ENCODE results near the gene SPTBN1. TPM values are rescaled to one million over a fixed set of nuclear protein-coding genes. Genes with fewer than 3 reads are reported as not detected.

The SPTBN1 gene
- total and polyA plus RNA-seq, 9 of the 15 experiments (the other 6 are each of a cell fraction or from before 2014, with no cell fraction given) = 8.9 to 66.8 (median 31.4) TPM

DNA sequence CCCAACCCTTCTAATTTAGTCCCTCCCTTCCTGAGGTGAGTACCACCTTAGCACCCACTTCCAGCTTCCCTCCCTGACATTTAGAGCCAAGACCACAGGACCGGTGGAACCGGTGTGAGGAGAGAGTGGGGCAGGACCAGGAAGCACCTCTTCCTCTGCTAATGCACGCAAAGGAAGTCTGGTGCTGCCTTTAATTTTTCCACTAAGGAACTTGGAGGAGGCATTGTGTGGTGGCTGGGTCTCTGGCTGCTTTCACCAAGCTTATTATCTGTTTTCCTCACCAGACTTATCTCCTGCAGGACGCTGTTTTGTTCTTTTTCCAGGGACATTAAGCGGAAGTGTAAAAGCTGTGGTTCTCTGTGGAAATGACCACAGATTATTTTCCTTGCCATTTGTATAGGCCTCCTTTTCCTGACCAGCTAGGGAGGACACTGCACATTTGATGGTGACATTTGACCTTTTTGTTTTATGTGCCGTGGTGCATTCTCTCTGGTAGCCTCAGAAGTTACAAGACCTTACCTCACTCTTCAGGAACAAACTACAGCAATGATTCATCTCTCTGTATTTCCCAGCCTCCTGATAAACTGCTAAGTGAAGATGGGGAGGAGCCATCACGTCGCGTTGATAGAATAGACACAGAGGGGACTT is 39.8 kb upstream of the SPTBN1 start (continued):
- no peak for TF ChIP-seq PRPF4 (IDR thresholded peaks at IDR 0.05; ENCODE audit: insufficient read depth, low read depth, low read length, poor library complexity, severe bottlenecking)
- no peak for TF ChIP-seq HEY1 (CRISPR knock-in tag; IDR thresholded peaks at IDR 0.05; ENCODE audit: borderline replicate concordance)

GRCh38 chr2:54416938-54417337 is 39.2 kb upstream of the SPTBN1 start:
- no peaks in the 10 kb centered on the region for H3K79me2 ChIP-seq (ENCODE audit: control insufficient read depth, insufficient read depth, low read length)
- no peaks in the 10 kb centered on the region for H3K9me1 ChIP-seq (ENCODE audit: control insufficient read depth, insufficient read depth, low read length)
- H3K4me1 ChIP-seq (replicated peaks in 1 of 2; ENCODE audit: control insufficient read depth in 2 of 2, insufficient read depth in 2 of 2, low read length in 2 of 2) = peaks cover 0 to 10% of the 10 kb centered on the region in 2 experiments; a peak in 2 of 5 replicates
- POLR2A ChIA-PET = no interaction called here
- no peak overlapping the region for H3K4me3 ChIP-seq
- no peak overlapping the region for H3K27ac ChIP-seq (ENCODE audit: extremely low read depth, low read depth, low read length)
- DNase-seq (ENCODE audit: extremely low read depth in 1 of 4, low spot score in 3 of 4) (no peak), FAIRE-seq (no peak), ATAC-seq (no peak)
- H3K9ac ChIP-seq (ENCODE audit: insufficient read depth in 1 of 2, low read depth in 2 of 2, low read length in 2 of 2) = no peak overlapping the region
- 20% methylated on average over 1 of the region's 1 CpG for WGBS (ENCODE audit: insufficient coverage, low coverage, missing lambda C conversion rate)
- H4K20me1 ChIP-seq (replicated peaks; ENCODE audit: control insufficient read depth, insufficient read depth, low read length) = no peaks in the 10 kb centered on the region
- intact Hi-C loops (cut with micrococcal nuclease) = no loop called here
- BruUV-seq (replicated peaks) = no TSS peak
- no peaks in the 10 kb centered on the region for H3K27me3 ChIP-seq (ENCODE audit: control insufficient read depth in 2 of 2, insufficient read depth in 2 of 2, low read length in 2 of 2)
- no peaks in the 10 kb centered on the region for H3K36me3 ChIP-seq (ENCODE audit: control insufficient read depth, insufficient read depth, low read length)
- H3K4me2 ChIP-seq (ENCODE audit: insufficient read depth, low read length) = no peak overlapping the region
- H3K9me3 ChIP-seq (replicated peaks; ENCODE audit: control insufficient read depth, insufficient read depth, low read depth, low read length) = no peaks in the 10 kb centered on the region
- H2AFZ ChIP-seq (ENCODE audit: low read depth, low read length) = 0 out of 2 replicates have a peak overlapping the region, but pooled peaks have one; percentile 0
- CTCF ChIA-PET (ENCODE audit: low intra/inter-chr PET ratio) = no interaction called here
- in situ Hi-C loops (cut with MboI) = no loop called here
- TF ChIP-seq PCBP1 (IDR thresholded peaks at IDR 0.05; ENCODE audit: low read depth, low read length, poor library complexity, severe bottlenecking) = no peak
- 0 out of 2 replicates have a peak, but pooled peaks have one; percentile 35 for TF ChIP-seq OTX1 (CRISPR knock-in tag; IDR thresholded peaks at IDR 0.05)
- TF ChIP-seq NUFIP1 (IDR thresholded peaks at IDR 0.05; ENCODE audit: partially characterized antibody) = no peak
- TF ChIP-seq GATAD2B (IDR thresholded peaks at IDR 0.05; ENCODE audit: borderline replicate concordance) = no peak
- no peak for TF ChIP-seq ZNF76 (CRISPR knock-in tag; IDR thresholded peaks at IDR 0.05; ENCODE audit: borderline replicate concordance)
- no peak for TF ChIP-seq ARID3B (CRISPR knock-in tag; IDR thresholded peaks at IDR 0.05; ENCODE audit: borderline replicate concordance)
- TF ChIP-seq ZNF740 (CRISPR knock-in tag; IDR thresholded peaks at IDR 0.05) = no peak
- no peak for TF ChIP-seq ZNF740 (tag; IDR thresholded peaks at IDR 0.05)
- TF ChIP-seq ATF3 (IDR thresholded peaks at IDR 0.05) = no peak
- TF ChIP-seq ATF3 (CRISPR knock-in tag; conservative IDR thresholded peaks at IDR 0.05) = no peak
- TF ChIP-seq SRSF7 (optimal IDR thresholded peaks at IDR 0.05; ENCODE audit: low read depth, low read length) = no peak
- TF ChIP-seq CCNT2 (IDR thresholded peaks at IDR 0.05; ENCODE audit: borderline replicate concordance, extremely low read depth, insufficient read length, low read depth, low read length) = no peak

All from K562 (cell line).